Epithelial cell of alveolus of lung (primary cell): ENCODE data around the gene PLPPR2. TPM values are rescaled to one million over a fixed set of nuclear protein-coding genes. Genes with fewer than 3 reads are reported as not detected.

Experiments
- total RNA-seq: library from RNA; depleted of rRNA; stranded (reverse); fragments of >200 nt; gene quantifications from 2 replicates; pipeline ENCODE4 v1.2.1, GENCODE V29; 2015

Gene PLPPR2
- 23.4 and 46.5 TPM in 2 replicates for total RNA-seq

GRCh38 chr19:11355160-11356073 is at the start of gene PLPPR2:
Gene PLPPR2 (plus strand): TSS chr19:11355432. CDS start chr19:11357674, 2,242 bp downstream.

GRCh38 chr19:11339254-11340098 is 15.8 kb upstream of the PLPPR2 start, which contains the start of gene RAB3D:
Gene RAB3D (minus strand): TSS chr19:11339657. CDS start chr19:11337399, 2,258 bp downstream.

GRCh38 chr19:11346104-11346940 is 8.9 kb upstream of the PLPPR2 start, which contains the start of the genes CCDC159 and TMEM205:
Gene CCDC159 (plus strand): TSS chr19:11346519. CDS start chr19:11346607, 88 bp downstream.
Gene TMEM205 (minus strand): TSS chr19:11346268. CDS start chr19:11345619, 649 bp downstream.

GRCh38 chr19:11374433-11375142 is 19.4 kb downstream of the PLPPR2 start, which contains the start of gene SWSAP1:
Gene SWSAP1 (plus strand): TSS chr19:11374666. CDS start chr19:11374681, 15 bp downstream.

Other genes starting within 250 kb of the PLPPR2 start
- gene SPC24, start 199.7 kb upstream of the PLPPR2 start, total RNA-seq = 14.8 and 48.1 TPM in 2 replicates
- gene KANK2, start 157.9 kb upstream of the PLPPR2 start, total RNA-seq = 202 and 399 TPM in 2 replicates
- gene ANGPTL8, start 115.8 kb upstream of the PLPPR2 start, total RNA-seq = not detected in 2 replicates
- gene DOCK6, start 92.9 kb upstream of the PLPPR2 start, total RNA-seq = 44.7 and 50.4 TPM in 2 replicates
- gene TSPAN16, start 59.3 kb upstream of the PLPPR2 start, total RNA-seq = not detected in 2 replicates
- gene RAB3D, start 15.8 kb upstream of the PLPPR2 start, total RNA-seq = 18.2 and 21.1 TPM in 2 replicates
- gene TMEM205, start 9.2 kb upstream of the PLPPR2 start, total RNA-seq = 221 and 282 TPM in 2 replicates
- 6.2 and 9.4 TPM in 2 replicates for gene CCDC159, start 8.9 kb upstream of the PLPPR2 start, total RNA-seq
- 1.2 and 4.6 TPM in 2 replicates for gene SWSAP1, start 19.2 kb downstream of the PLPPR2 start, total RNA-seq
- gene EPOR, start 28.9 kb downstream of the PLPPR2 start, total RNA-seq = 6.9 and 15.4 TPM in 2 replicates
- gene RGL3, start 63.9 kb downstream of the PLPPR2 start, total RNA-seq = under 0.01 and 1.2 TPM in 2 replicates
- 0.13 TPM in 1 of 2 replicates, not detected in the other for gene ODAD3, start 79.7 kb downstream of the PLPPR2 start, total RNA-seq
- gene PRKCSH, start 80.2 kb downstream of the PLPPR2 start, total RNA-seq = 263 and 309 TPM in 2 replicates
- gene ELAVL3, start 125.6 kb downstream of the PLPPR2 start, total RNA-seq = 0.52 TPM in 1 of 2 replicates, not detected in the other
- gene ZNF653, start 150.4 kb downstream of the PLPPR2 start, total RNA-seq = 5.2 and 10.1 TPM in 2 replicates
- gene ECSIT, start 173.7 kb downstream of the PLPPR2 start, total RNA-seq = 45.4 and 46.0 TPM in 2 replicates
- 2.6 and 38.0 TPM in 2 replicates for gene CNN1, start 183.4 kb downstream of the PLPPR2 start, total RNA-seq
- 41.0 and 44.6 TPM in 2 replicates for gene ELOF1, start 203.8 kb downstream of the PLPPR2 start, total RNA-seq
- 1.9 TPM in 1 of 2 replicates, not detected in the other for gene ACP5, start 222.2 kb downstream of the PLPPR2 start, total RNA-seq
- gene ZNF627, start 242.1 kb downstream of the PLPPR2 start, total RNA-seq = 14.7 and 16.5 TPM in 2 replicates